ENCODE results near the gene MTA3.

MTA3 gene

DNA sequence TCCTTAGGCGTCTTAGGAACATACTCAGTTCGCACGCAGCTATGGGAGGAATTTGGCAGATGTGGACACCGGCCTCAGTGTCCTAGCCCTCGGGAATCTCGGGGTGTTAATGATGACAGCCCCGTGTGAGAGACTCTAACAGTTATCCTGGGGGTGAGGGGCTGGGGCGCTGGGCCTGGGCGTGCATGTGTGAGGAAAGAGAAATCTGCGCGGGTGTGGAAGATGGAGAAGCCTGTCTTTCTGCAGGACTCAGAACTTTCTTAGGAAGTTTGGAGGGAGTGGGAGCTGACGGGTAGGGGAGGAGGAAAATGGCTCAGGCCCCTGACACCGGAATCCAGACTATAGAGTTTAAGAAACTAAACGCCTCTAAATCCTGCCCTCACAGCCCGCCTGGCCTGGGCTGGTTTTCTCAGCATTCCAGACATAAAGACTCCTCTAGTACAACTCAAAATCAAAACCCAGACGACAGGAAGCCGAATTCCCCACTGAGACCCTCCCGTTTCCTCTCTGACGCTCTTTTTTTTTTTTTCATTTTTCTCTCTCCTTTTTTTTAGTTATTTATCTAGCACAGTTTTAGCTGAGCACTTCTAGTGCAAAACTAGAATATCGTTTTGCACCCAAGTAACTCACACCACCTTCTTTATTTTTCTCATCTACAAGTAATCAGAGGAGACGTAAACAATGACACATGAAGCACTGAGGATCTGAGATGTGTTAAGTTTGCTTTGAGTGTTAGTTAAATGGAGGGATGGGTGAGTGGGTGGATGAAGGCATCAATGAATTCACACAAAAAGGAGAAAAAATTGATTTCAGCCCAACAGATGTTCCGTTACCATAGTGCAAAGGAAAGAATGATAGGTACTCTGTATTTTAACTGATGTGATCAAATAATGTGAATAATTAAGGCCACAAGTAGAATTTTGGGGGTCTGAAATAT is 225.2 kb downstream of the MTA3 start:
- peak overlapping the region; percentile 74; the same call in 1 of the 2 replicates for H3K9ac ChIP-seq (ENCODE audit: low read length)

GRCh38 chr2:42794271-42795046 is 226.0 kb downstream of the MTA3 start:
- no peaks in the 10 kb centered on the region for H3K36me3 ChIP-seq (ENCODE audit: insufficient read depth, low read length)
- H3K27me3 ChIP-seq (ENCODE audit: insufficient read depth, low read length) = no peaks in the 10 kb centered on the region
- no peak overlapping the region for H2AFZ ChIP-seq (ENCODE audit: low read length)
- H3F3A ChIP-seq (ENCODE audit: insufficient read depth, low read length) = 0 out of 2 replicates have a peak, but pooled peaks cover 6% of the 10 kb centered on the region
- H3K4me3 ChIP-seq (ENCODE audit: low read depth, low read length, poor library complexity, severe bottlenecking) = peak overlapping the region; percentile 65
- peak overlapping the region; percentile 16; the same call in 1 of the 2 replicates for H3K9ac ChIP-seq (ENCODE audit: low read length)
- TF ChIP-seq CTCF (IDR thresholded peaks at IDR 0.05; ENCODE audit: low read length) (peak; percentile 57), EZH2 (IDR thresholded peaks at IDR 0.05; ENCODE audit: borderline replicate concordance, low read length) (no peak)
- no peaks in the 10 kb centered on the region for H3K79me2 ChIP-seq (ENCODE audit: insufficient read depth, low read length)
- H3K4me1 ChIP-seq (ENCODE audit: insufficient read depth, low read length, severe bottlenecking) = peaks cover 57% of the 10 kb centered on the region
- peak overlapping the region; percentile 89 for H3K27ac ChIP-seq (ENCODE audit: low read depth, low read length, poor library complexity, severe bottlenecking)
- H3K4me2 ChIP-seq (ENCODE audit: low read length) = peak overlapping the region; percentile 84; the same call in 1 of the 2 replicates
- H3K9me2 ChIP-seq (ENCODE audit: low read depth, low read length) = no peaks in the 10 kb centered on the region
- no peaks in the 10 kb centered on the region for H3K9me3 ChIP-seq (ENCODE audit: low read length)
- no peaks in the 10 kb centered on the region for H4K20me1 ChIP-seq (ENCODE audit: insufficient read depth, low read length)

More for the DNA sequence above, 225.2 kb downstream of the MTA3 start:
- TF ChIP-seq EZH2 (IDR thresholded peaks at IDR 0.05; ENCODE audit: borderline replicate concordance, low read length) = no peak
- TF ChIP-seq CTCF (IDR thresholded peaks at IDR 0.05; ENCODE audit: low read length) = no peak
- Histone ChIP-seq H3K4me2 (ENCODE audit: low read length) (peak overlapping the region; percentile 84), H3K4me3 (ENCODE audit: low read depth, low read length, poor library complexity, severe bottlenecking) (peak overlapping the region; percentile 65), H3K27ac (ENCODE audit: low read depth, low read length, poor library complexity, severe bottlenecking) (peak overlapping the region; percentile 89), H3K79me2 (ENCODE audit: insufficient read depth, low read length) (no peaks in the 10 kb centered on the region), H3K4me1 (ENCODE audit: insufficient read depth, low read length, severe bottlenecking) (peaks cover 60% of the 10 kb centered on the region), H2AFZ (ENCODE audit: low read length) (no peak overlapping the region), H4K20me1 (ENCODE audit: insufficient read depth, low read length) (no peaks in the 10 kb centered on the region), H3K27me3 (ENCODE audit: insufficient read depth, low read length) (no peaks in the 10 kb centered on the region), H3K9me3 (ENCODE audit: low read length) (no peaks in the 10 kb centered on the region), H3K9me2 (ENCODE audit: low read depth, low read length) (no peaks in the 10 kb centered on the region), H3F3A (ENCODE audit: insufficient read depth, low read length) (0 out of 2 replicates have a peak, but pooled peaks cover 6% of the 10 kb centered on the region), H3K36me3 (ENCODE audit: insufficient read depth, low read length) (no peaks in the 10 kb centered on the region)

GRCh38 chr2:42795275-42795674 is 226.8 kb downstream of the MTA3 start:
- peak overlapping the region; percentile 24; the same call in 1 of the 2 replicates for H3K9ac ChIP-seq (ENCODE audit: low read length)

More at GRCh38 chr2:42795275-42795674, 226.8 kb downstream of the MTA3 start:
- Histone ChIP-seq H3K9me2 (ENCODE audit: low read depth, low read length) (no peaks in the 10 kb centered on the region), H3K4me1 (ENCODE audit: insufficient read depth, low read length, severe bottlenecking) (peaks cover 57% of the 10 kb centered on the region), H3K4me3 (ENCODE audit: low read depth, low read length, poor library complexity, severe bottlenecking) (peak overlapping the region; percentile 15), H3K27me3 (ENCODE audit: insufficient read depth, low read length) (no peaks in the 10 kb centered on the region), H3K36me3 (ENCODE audit: insufficient read depth, low read length) (no peaks in the 10 kb centered on the region), H3K4me2 (ENCODE audit: low read length) (peak overlapping the region; percentile 45; the same call in 1 of the 2 replicates), H3K79me2 (ENCODE audit: insufficient read depth, low read length) (no peaks in the 10 kb centered on the region), H3K27ac (ENCODE audit: low read depth, low read length, poor library complexity, severe bottlenecking) (peak overlapping the region; percentile 89), H4K20me1 (ENCODE audit: insufficient read depth, low read length) (no peaks in the 10 kb centered on the region), H3F3A (ENCODE audit: insufficient read depth, low read length) (0 out of 2 replicates have a peak, but pooled peaks cover 6% of the 10 kb centered on the region), H2AFZ (ENCODE audit: low read length) (no peak overlapping the region), H3K9me3 (ENCODE audit: low read length) (no peaks in the 10 kb centered on the region)
- no peak for TF ChIP-seq CTCF (IDR thresholded peaks at IDR 0.05; ENCODE audit: low read length)
- TF ChIP-seq EZH2 (IDR thresholded peaks at IDR 0.05; ENCODE audit: borderline replicate concordance, low read length) = no peak

Data from OCI-LY1 (cell line).